ENCODE results near the gene RGMB.

DNA sequence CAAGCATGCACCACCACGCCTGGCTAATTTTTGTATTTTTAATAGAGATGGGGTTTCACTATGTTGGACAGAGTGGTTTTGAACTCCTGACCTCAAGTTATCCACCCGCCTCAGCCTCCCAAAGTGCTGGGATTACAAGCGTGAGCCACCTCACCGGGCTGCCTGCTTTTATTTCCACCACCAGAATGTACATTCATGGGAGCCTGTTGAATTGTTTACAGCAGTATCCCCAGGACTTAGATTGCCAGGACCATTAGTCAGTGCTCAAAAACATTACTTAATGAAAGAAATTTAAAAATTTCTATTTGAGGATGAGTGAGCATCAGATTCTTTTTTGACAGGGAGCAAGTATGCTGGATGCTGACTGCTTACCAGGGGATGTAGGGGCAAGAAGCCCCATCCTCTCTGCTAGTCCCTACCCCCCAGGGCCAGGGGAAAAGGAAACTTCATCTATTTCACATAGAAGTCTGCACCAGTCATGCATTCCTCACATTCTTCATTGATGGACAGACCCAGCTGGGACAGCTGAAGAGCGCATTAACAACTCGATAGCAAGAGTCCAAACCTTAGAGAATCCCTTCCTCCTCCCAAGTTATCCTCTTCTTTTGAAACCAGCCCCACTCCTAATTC, 10.3 kb upstream of the RGMB start:
- TF ChIP-seq, protein P1, sequence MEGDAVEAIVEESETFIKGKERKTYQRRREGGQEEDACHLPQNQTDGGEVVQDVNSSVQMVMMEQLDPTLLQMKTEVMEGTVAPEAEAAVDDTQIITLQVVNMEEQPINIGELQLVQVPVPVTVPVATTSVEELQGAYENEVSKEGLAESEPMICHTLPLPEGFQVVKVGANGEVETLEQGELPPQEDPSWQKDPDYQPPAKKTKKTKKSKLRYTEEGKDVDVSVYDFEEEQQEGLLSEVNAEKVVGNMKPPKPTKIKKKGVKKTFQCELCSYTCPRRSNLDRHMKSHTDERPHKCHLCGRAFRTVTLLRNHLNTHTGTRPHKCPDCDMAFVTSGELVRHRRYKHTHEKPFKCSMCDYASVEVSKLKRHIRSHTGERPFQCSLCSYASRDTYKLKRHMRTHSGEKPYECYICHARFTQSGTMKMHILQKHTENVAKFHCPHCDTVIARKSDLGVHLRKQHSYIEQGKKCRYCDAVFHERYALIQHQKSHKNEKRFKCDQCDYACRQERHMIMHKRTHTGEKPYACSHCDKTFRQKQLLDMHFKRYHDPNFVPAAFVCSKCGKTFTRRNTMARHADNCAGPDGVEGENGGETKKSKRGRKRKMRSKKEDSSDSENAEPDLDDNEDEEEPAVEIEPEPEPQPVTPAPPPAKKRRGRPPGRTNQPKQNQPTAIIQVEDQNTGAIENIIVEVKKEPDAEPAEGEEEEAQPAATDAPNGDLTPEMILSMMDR (IDR thresholded peaks at IDR 0.05; ENCODE audit: low read length) = no peak
- TF ChIP-seq EZH2 (optimal IDR thresholded peaks at IDR 0.05; ENCODE audit: low read depth, low read length) = no peak

Data from MM.1S (cell line).